ENCODE results near the gene BDNF.

Gene BDNF

GRCh38 chr11:27694992-27695391, 5.3 kb downstream of the BDNF start:
- Histone ChIP-seq H3K9ac (ENCODE audit: low read length) (no peak overlapping the region), H3K4me1 (ENCODE audit: low read length) (peaks cover 21% of the 10 kb centered on the region), H3K4me3 (ENCODE audit: low read length) (no peak overlapping the region), H3K27ac (ENCODE audit: low read length) (no peak overlapping the region), H3K4me2 (ENCODE audit: low read length) (peak overlapping the region; percentile 32), H3K36me3 (replicated peaks; ENCODE audit: low read depth, low read length) (no peaks in the 10 kb centered on the region), H3K27me3 (ENCODE audit: low read depth, low read length) (peaks cover 38% of the 10 kb centered on the region), H3K79me2 (ENCODE audit: low read length) (no peaks in the 10 kb centered on the region), H4K20me1 (ENCODE audit: insufficient read depth, low read length) (no peaks in the 10 kb centered on the region), H3K9me3 (ENCODE audit: insufficient read depth, low read length) (no peaks in the 10 kb centered on the region), H2AFZ (ENCODE audit: low read depth, low read length) (no peak overlapping the region)
- TF ChIP-seq CTCF (IDR thresholded peaks at IDR 0.05; ENCODE audit: low read depth, low read length) (peak; percentile 81), EZH2phosphoT487 (IDR thresholded peaks at IDR 0.05; ENCODE audit: low read depth) (no peak)

DNA sequence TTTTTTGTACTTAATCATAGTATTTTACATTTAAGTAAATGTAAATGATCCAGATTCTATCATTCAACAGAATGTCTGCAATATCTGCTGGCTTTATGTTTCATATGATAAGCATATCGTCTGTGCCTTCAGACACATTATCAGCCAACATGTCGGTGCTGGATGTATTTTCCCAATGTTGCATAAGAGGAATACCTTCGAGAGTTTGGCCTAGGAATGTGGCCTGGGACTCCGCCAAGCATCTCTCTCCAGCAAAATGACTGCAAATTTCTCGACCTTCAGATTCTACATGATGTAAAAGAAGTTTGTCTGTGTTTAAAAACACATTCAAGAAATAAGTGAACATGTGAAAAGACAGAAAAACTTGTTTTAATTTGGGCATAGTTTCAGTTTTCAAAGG, 6.9 kb downstream of the BDNF start:
- H2AFZ ChIP-seq (ENCODE audit: low read depth, low read length), result no peak overlapping the region
- peaks cover 36% of the 10 kb centered on the region for H3K27me3 ChIP-seq (ENCODE audit: low read depth, low read length)
- H3K27ac ChIP-seq (ENCODE audit: low read length), result no peak overlapping the region
- H4K20me1 ChIP-seq (ENCODE audit: insufficient read depth, low read length), result no peaks in the 10 kb centered on the region
- H3K4me2 ChIP-seq (ENCODE audit: low read length), result no peak overlapping the region
- no peak for TF ChIP-seq CTCF (IDR thresholded peaks at IDR 0.05; ENCODE audit: low read depth, low read length)
- TF ChIP-seq EZH2phosphoT487 (IDR thresholded peaks at IDR 0.05; ENCODE audit: low read depth), result no peak
- H3K9ac ChIP-seq (ENCODE audit: low read length), result no peak overlapping the region
- no peaks in the 10 kb centered on the region for H3K79me2 ChIP-seq (ENCODE audit: low read length)
- H3K4me1 ChIP-seq (ENCODE audit: low read length), result peaks cover 17% of the 10 kb centered on the region
- no peak overlapping the region for H3K4me3 ChIP-seq (ENCODE audit: low read length)
- H3K9me3 ChIP-seq (ENCODE audit: insufficient read depth, low read length), result no peaks in the 10 kb centered on the region
- H3K36me3 ChIP-seq (replicated peaks; ENCODE audit: low read depth, low read length), result no peaks in the 10 kb centered on the region

DNA sequence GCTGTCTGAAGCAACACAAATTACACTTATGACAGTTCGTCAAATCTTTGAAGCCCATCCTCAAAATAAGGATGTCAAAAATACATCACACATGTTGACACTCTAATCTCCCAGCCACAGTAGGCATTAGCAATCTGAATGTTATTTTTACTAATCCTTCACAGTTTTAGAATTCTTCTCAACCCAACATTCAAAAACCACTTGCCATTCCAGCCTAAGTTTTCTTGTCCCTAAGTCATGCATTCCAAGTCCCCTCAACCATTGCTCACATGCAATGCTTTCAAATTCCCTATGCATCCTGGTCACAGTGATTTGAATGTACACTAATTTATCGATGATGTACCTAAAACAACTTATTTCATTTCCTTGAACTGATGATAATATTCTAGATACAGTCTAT, 7.5 kb downstream of the BDNF start:
- Histone ChIP-seq H3K9me3 (ENCODE audit: insufficient read depth, low read length) (no peaks in the 10 kb centered on the region), H3K27ac (ENCODE audit: low read length) (no peak overlapping the region), H3K36me3 (replicated peaks; ENCODE audit: low read depth, low read length) (no peaks in the 10 kb centered on the region), H3K79me2 (ENCODE audit: low read length) (no peaks in the 10 kb centered on the region), H2AFZ (ENCODE audit: low read depth, low read length) (no peak overlapping the region), H3K4me2 (ENCODE audit: low read length) (no peak overlapping the region), H3K4me1 (ENCODE audit: low read length) (peaks cover 17% of the 10 kb centered on the region), H4K20me1 (ENCODE audit: insufficient read depth, low read length) (no peaks in the 10 kb centered on the region), H3K4me3 (ENCODE audit: low read length) (no peak overlapping the region), H3K27me3 (ENCODE audit: low read depth, low read length) (peaks cover 30% of the 10 kb centered on the region), H3K9ac (ENCODE audit: low read length) (no peak overlapping the region)
- TF ChIP-seq CTCF (IDR thresholded peaks at IDR 0.05; ENCODE audit: low read depth, low read length), result no peak
- no peak for TF ChIP-seq EZH2phosphoT487 (IDR thresholded peaks at IDR 0.05; ENCODE audit: low read depth)

GRCh38 chr11:27688076-27688475, 12.2 kb downstream of the BDNF start:
- H3K79me2 ChIP-seq (ENCODE audit: low read length), result no peaks in the 10 kb centered on the region
- no peaks in the 10 kb centered on the region for H3K36me3 ChIP-seq (replicated peaks; ENCODE audit: low read depth, low read length)
- no peak overlapping the region for H3K4me2 ChIP-seq (ENCODE audit: low read length)
- H3K27ac ChIP-seq (ENCODE audit: low read length), result no peak overlapping the region
- H3K9me3 ChIP-seq (ENCODE audit: insufficient read depth, low read length), result no peaks in the 10 kb centered on the region
- no peak overlapping the region for H3K9ac ChIP-seq (ENCODE audit: low read length)
- no peak for TF ChIP-seq CTCF (IDR thresholded peaks at IDR 0.05; ENCODE audit: low read depth, low read length)
- no peak for TF ChIP-seq EZH2phosphoT487 (IDR thresholded peaks at IDR 0.05; ENCODE audit: low read depth)
- no peaks in the 10 kb centered on the region for H3K4me1 ChIP-seq (ENCODE audit: low read length)
- peaks cover 6% of the 10 kb centered on the region; the same call in 1 of the 2 replicates for H3K27me3 ChIP-seq (ENCODE audit: low read depth, low read length)
- no peak overlapping the region for H3K4me3 ChIP-seq (ENCODE audit: low read length)
- H4K20me1 ChIP-seq (ENCODE audit: insufficient read depth, low read length), result no peaks in the 10 kb centered on the region
- H2AFZ ChIP-seq (ENCODE audit: low read depth, low read length), result no peak overlapping the region
